DND-41 (cell line): Measurements from ENCODE around the gene DENND5B.

Experiments
- ATAC-seq: fragments of 200-7000 bp; cut with Tn5 transposase; 3 replicates; pipeline ENCODE4 v1.9.1; 2021; ENCODE audit warnings: low read depth; ENCODE audit not compliant: insufficient read depth
- DNase-seq: peaks from one replicate; pipeline ENCODE4 v3.0.0-alpha.2; 2020
- H2AFZ ChIP-seq: 2 replicates; pipeline ENCODE4 v1.6.0; 2012; ENCODE audit warnings: low read depth, low read length
- H3K27ac ChIP-seq: 2 replicates; pipeline ENCODE4 v1.5.1; 2012; ENCODE audit warnings: low read length, inconsistent platforms
- H3K27me3 ChIP-seq: fragments of 200-600 bp; sonication (generic); 2 replicates; pipeline ENCODE4 v1.6.0; 2012; ENCODE audit warnings: low read length, mild to moderate bottlenecking, inconsistent platforms; ENCODE audit not compliant: insufficient read depth, poor library complexity
- H3K36me3 ChIP-seq: 2 replicates; pipeline ENCODE4 v1.5.1; 2012; ENCODE audit warnings: low read length, inconsistent platforms; ENCODE audit not compliant: insufficient read depth
- H3K4me1 ChIP-seq: 2 replicates; pipeline ENCODE4 v1.5.1; 2012; ENCODE audit warnings: mild to moderate bottlenecking, low read length; ENCODE audit not compliant: insufficient read depth
- H3K4me2 ChIP-seq: 2 replicates; pipeline ENCODE4 v1.6.0; 2012; ENCODE audit warnings: mild to moderate bottlenecking, moderate library complexity, low read length, inconsistent platforms; ENCODE audit not compliant: insufficient read depth
- H3K4me3 ChIP-seq, 2 experiments: fragments of 200-600 bp in 1 of 2; shearing (Covaris generic) in 1 of 2; 2 replicates each; pipeline ENCODE4 v1.5.1; 2012 to 2016; ENCODE audit warnings: inconsistent platforms in 2 of 2, low read length in 2 of 2, mild to moderate bottlenecking in 2 of 2, low read depth in 1 of 2, moderate library complexity in 1 of 2
- H3K79me2 ChIP-seq: 2 replicates; pipeline ENCODE4 v1.6.0; 2012; ENCODE audit warnings: low read length, inconsistent platforms; ENCODE audit not compliant: insufficient read depth
- H3K9ac ChIP-seq: 2 replicates; pipeline ENCODE4 v1.6.0; 2012; ENCODE audit warnings: low read depth, mild to moderate bottlenecking, inconsistent platforms, low read length, moderate library complexity
- H3K9me3 ChIP-seq: 2 replicates; pipeline ENCODE4 v1.5.1; 2012; ENCODE audit warnings: low read length, moderate library complexity, mild to moderate bottlenecking, inconsistent platforms; ENCODE audit not compliant: insufficient read depth, severe bottlenecking
- H4K20me1 ChIP-seq: 2 replicates; pipeline ENCODE4 v1.6.0; 2012; ENCODE audit warnings: low read length; ENCODE audit not compliant: insufficient read depth
- CTCF ChIP-seq: IDR thresholded peaks from 2 replicates; pipeline ENCODE4 v1.5.1; 2012; ENCODE audit warnings: borderline replicate concordance, low read length, moderate library complexity, mild to moderate bottlenecking; ENCODE audit not compliant: poor library complexity, severe bottlenecking; ENCODE audit errors: extremely low read depth
- EZH2 ChIP-seq: IDR thresholded peaks from 3 replicates; pipeline ENCODE4 v1.6.1; 2012; ENCODE audit warnings: borderline replicate concordance, low read depth, mild to moderate bottlenecking, moderate library complexity, low read length, inconsistent platforms; ENCODE audit not compliant: severe bottlenecking

DENND5B gene

GRCh38 chr12:31337952-31338351, 253.0 kb downstream of the DENND5B start:
- H3K27me3 ChIP-seq, result no peaks in the 10 kb centered on the region
- no peaks in the 10 kb centered on the region for H3K9me3 ChIP-seq
- no peak overlapping the region for H3K4me2 ChIP-seq

More at GRCh38 chr12:31337952-31338351, 253.0 kb downstream of the DENND5B start:
- H3K79me2 ChIP-seq, result no peaks in the 10 kb centered on the region
- ATAC-seq, result no peak
- no peaks in the 10 kb centered on the region for H4K20me1 ChIP-seq
- no peak overlapping the region for H3K9ac ChIP-seq
- no peak for TF ChIP-seq EZH2
- TF ChIP-seq CTCF, result no peak
- no peak for DNase-seq
- H3K4me1 ChIP-seq, result no peaks in the 10 kb centered on the region
- H3K4me3 ChIP-seq, result no peak overlapping the region
- H3K27ac ChIP-seq, result no peak overlapping the region
- no peak overlapping the region for H2AFZ ChIP-seq
- H3K36me3 ChIP-seq, result no peaks in the 10 kb centered on the region
